Middle frontal gyrus (tissue), 1 donor: ENCODE measurements around the gene CDH9.
A peak's percentile ranks its signal among the peaks of the same experiment; 100 is the strongest.
"Not testable (repeated sequence)": the region's sequence is repeated elsewhere in the genome, so short reads cannot be mapped to it uniquely, and the experiment has no call there.

Experiments used
- DNase-seq: peaks from one replicate; pipeline ENCODE4 v3.0.0-alpha.2; 2015; ENCODE audit warnings: low spot score; ENCODE audit errors: extremely low spot score

CDH9 gene

DNA sequence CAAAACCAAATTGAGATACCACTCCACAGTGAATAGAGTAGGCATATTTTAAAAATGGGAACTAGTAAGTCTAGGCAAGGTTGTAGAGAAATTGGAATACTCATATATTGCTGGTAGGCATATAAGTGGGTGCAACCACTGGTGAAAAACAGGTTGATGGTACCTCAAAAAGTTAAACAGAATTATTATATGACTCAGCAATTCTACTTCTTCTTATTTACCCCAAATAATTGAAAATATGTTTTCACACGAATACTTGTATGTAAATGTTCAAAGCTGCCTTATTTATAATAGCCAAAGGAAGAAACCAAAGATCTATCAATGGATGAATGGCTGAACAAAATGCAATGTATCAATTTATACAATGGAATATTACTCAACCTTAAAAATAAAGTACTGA is 79.1 kb downstream of the CDH9 start:
- no peak for DNase-seq

DNA sequence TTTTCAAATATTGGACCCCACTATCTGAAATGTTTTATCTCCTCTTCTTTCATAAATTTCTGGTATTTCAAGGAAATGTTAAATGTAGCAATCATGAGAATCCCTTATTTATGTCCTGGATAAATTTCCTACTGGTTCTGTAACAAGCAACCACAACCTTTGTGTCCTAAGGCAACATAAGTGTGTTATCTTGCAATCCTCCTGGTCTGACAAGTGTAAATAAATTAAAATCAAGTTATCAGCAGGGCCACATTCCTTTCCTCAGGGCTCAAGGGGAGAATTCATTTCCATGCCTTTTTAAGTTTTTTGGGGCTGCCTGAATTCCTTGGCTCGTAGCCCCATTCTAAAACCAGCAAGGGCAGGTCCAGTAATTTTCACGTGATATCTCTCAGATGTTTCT is 83.2 kb downstream of the CDH9 start:
- DNase-seq, result no peak

DNA sequence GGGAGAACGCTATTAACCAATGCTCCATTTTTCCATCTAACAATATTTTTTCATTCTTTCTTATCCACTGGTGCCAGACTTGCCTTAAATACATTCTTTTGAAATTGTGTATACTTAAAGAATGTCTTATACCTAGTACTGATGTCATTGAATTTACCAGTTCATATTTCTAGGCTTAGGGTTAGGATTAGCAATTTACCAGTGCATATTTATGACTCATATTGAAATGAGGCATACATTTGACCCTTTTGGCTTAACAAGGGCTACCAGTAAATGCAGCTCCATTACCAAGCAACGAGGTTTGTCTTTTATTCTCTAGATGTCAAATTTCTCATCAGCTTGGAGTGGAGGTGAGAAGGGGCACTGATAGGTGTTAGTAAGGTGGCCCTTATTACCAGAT is 89.5 kb downstream of the CDH9 start:
- DNase-seq, result no peak

DNA sequence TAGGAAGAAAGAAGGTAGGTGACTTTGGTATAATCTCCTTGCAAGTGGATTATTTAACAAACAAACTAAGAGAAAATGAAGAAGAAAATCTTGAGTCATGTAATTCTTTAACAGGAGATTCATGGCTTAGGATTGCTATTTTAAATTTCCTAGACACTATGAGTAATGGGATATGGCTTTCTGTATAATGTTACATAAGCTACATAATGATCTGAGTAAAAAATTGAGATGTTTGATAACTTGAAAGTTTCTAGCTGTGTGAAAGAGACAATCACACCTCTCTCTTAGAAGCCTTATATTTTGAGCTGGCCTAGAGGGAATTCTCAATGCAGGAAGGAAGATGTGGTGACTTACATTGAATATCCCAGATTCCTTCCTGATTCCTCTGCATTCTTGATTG is 92.5 kb downstream of the CDH9 start:
- no peak for DNase-seq

DNA sequence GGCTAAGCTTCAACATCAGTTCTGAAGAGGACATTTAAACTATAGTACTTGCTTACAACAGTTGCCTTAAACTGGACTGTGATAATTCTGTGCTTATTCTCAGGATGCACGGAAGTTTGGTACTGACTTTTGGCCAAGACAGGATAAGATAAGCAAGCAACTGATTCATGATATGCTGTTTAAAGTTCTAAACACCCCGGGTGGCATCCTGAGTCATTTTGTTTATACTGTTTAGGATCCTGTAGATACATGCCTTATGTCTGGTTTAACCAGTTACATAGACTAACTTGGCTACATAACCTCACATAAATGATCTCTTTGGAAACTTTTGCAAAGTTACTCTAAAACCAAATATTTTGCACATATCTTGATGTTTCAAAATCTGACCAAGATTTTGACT is 95.9 kb downstream of the CDH9 start:
- no peak for DNase-seq

DNA sequence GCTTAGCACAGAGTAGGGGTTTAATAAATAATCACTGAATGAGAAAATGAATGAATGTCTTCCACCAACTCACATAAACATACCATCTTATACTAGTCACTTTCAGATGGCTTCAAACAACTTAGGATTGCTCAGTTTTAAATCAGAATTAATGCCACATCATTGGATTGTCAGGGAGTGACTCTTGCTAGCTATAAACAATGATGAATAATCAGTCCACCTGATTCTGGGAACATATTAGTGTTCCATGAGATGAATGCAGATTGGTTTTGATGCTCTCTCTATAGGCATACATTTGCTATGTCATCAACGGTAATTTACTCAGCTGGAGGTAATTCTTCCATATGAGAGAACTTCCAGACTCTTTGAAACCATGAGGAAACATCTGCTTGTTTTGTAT is 97.4 kb downstream of the CDH9 start:
- DNase-seq, result no peak

DNA sequence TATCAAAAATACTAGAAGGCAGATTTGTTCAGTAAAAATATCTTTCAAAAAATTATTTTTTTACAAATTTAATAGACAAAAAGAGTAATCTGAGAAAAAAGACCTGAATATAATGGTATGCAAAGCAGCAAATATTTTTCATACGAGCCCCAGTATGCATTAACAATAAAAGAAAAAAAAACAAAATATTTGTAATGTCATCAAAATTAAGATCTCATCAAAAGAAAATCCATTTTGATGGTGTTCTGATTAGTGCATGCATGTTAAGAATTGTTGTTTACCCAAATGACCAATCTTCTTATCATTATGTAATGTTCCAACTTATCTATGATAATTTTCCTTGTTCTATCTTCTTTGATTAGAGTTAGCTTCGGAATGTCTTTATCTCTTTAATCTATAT is 106.1 kb downstream of the CDH9 start:
- no peak for DNase-seq

DNA sequence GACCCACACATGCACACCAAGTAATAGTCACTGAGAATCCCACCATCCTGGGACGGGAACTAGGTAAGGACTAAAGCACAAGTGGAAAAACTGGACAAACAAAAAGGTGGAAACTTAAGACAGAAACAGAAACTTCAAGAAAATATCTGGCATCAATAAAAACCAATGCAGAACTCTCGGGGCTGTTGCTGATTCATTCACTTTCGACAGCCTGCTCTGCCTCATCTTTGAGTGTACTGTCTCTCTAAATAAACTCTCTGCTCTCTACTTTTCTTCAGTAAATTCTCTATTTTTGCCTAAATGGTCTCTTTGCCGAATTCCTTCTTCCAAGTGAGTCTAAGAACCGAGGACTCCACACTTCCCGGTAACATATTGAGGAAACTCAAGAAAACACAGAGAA is 116.9 kb downstream of the CDH9 start:
- DNase-seq, result no peak

DNA sequence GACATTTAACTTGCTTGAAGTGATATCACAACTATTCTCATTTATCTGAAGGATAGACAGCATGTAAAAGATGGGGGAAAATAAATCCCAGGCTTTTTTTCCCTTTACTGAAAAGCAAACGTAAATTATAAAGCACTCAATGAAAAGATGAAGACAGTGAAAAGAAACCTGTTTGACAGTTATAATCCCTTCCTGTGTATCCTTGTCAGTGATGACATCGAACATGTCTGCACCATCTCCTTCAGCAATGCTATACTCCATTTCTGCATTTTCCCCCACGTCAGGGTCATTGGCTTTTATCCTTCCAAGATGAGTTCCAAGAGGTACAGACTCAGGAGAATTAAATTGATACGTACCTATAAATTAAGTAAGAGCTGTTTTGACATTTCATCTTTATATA is 134.9 kb downstream of the CDH9 start:
- no peak for DNase-seq

DNA sequence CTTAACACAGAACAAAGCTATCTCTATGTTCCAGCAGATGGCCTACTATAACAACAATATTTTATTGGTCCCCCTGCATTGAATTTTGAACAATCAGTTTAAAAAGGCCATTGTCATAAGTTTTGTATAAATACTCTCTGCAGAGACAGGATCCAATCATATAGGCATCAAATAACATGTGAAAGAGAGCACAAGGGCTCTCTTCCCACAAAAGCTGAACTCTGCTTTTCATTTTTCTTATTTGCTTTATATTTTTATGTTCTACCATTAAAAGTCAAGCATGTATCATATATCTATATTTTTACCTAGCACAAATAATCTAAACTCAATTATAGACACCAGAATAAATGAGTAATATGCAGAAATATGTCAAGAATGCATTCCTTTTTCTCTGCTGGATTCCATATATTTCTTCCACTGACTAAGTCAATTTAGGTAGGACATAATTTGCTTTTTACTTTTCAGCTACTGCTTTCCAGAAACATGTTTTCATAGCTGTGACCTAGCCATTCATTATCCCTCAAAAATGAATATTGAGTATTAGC is 143.6 kb downstream of the CDH9 start:
- no peak for DNase-seq

DNA sequence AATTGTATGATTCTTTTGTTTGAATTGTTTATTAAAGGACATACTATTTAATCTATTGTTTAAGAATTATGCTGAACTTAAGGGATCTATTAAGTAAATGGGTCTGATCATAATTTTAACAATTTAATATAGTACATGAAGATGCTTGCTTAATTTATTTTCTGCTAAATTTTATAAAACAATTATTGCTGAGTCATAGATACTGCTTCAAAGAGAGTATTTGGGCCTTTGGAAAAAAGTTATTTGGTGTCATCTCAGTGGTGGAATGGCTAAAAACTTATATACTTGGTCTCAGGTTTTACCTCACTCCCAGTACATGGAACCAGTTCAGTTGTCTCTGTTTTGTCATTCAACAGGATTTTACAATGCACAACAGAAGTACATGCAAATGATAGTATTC is 145.3 kb downstream of the CDH9 start:
- no peak for DNase-seq

DNA sequence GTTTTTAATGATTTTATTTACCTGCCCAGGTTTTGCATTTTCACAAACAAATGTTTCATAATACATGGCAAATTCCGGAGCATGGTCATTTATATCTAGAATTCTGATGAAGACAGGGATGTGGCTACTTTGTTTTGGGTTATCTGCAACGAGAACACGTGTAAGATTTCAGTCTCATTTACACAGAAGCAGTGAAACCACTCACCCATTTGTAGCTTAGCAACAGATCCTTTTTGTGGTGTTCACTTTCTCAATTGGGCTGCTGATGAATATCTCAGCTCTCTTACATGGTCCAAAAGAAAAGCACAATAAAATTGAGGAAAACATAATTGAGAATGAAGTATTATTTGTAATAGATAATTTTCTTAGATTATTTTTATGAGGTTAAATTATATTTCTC is 148.6 kb downstream of the CDH9 start:
- DNase-seq, result no peak

DNA sequence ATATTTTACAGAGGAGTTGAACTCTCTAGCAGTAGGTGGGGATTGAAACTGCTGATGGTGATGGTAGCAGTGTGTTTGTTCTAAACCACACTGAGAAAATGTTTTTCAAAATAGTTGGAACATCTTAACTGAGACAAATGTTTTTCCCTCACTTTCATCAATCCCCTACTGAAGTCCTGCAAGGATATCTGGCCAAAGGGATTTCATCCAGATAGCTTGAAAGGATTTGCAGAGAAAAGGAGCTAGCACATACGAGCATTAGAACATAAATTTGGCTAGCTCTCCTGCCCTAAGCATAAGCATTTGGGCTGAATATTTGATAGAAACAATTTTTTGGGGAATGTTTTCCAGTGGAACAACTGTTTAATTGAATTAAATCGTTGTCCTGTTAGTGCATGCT is 153.9 kb downstream of the CDH9 start:
- DNase-seq, result peak; percentile 18

DNA sequence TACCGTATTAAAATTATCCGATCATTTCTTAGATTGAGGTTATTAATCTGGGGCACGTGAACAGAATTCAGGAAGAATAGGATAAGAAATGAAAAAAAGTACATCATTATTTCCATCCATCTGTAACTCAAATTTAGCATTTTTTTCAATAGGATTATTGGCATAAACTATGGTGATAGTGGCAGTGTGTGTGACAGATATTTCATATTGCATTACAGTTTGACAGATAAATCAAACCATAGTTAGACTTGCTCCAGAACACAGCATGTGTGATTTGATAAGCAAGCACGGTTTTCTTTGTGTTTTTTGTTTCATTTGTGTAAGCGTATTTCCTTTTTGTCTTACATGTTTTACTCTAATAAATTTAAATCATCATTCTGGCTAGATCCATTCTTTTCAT is 155.0 kb downstream of the CDH9 start:
- no peak for DNase-seq

DNA sequence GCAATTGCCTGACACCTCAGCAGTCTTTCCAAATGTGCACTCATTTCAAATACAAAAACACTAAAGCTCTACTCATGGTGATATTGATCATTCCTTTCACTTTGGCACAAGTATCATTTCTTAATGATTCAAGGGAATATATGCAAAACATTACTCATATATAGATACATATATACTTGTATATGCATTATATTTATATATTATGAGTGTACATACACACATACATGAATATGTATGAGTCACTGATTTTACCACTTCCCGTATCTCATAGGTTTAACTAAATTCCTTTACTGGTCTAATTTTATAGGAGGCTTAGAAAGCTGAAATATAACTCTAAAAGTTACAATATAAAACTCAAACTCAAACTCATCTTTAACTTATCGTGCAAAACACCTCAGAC is 156.5 kb downstream of the CDH9 start:
- no peak for DNase-seq

DNA sequence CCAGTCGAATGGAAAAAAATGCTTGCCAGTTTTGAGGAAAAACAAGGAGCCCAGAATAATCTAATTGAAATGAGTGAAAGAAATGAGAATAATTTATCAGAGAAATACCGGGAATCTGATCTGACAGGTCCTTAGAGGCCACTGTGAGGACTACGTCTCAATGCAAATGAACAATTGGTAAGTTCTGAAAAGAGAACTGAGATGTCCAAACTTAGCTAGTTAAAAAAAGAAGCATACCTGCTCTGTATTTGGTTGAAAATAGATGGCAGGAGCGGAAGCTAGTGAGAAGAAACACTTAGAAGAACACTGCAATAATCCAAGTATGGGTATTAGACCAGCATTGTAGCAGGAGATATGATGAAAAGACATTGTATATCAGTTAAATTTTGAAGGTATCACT is 161.2 kb downstream of the CDH9 start:
- DNase-seq, result no peak

DNA sequence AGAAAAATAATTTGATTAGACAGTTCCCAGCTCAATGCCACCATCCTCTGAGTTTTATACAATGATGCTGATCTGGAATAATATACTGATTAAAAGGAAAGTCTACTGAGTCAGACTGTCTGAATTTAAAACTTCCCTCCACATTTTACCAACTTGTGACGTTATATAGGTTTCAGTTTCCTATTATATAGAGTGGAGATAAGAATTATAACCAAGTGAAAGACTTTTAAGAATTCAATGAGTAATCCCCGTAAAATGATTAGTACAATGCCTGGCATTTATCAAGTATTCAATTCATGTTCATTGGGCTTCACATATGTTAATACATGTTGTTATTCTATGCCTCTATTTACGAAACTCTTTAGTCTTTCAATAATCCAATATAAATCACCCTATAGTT is 166.0 kb downstream of the CDH9 start:
- DNase-seq, result no peak

DNA sequence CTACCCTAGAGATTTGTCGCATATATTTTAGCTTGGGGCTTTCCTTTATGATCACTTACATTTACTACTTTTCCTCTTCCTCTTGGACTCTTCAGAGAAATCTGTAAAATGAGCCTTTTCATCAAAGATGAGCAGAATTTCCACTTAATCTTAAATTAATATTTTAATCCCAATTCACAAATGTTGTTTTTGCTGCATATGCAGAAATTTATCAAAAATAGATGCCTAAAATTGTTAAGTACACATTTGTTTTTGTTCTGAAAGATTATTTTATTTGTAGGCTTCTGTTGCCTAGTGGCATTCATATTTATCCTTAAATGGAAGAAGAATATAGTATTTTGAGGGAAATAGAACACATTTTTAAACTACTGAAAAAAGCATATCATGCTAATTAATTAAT is 168.6 kb downstream of the CDH9 start:
- no peak for DNase-seq

DNA sequence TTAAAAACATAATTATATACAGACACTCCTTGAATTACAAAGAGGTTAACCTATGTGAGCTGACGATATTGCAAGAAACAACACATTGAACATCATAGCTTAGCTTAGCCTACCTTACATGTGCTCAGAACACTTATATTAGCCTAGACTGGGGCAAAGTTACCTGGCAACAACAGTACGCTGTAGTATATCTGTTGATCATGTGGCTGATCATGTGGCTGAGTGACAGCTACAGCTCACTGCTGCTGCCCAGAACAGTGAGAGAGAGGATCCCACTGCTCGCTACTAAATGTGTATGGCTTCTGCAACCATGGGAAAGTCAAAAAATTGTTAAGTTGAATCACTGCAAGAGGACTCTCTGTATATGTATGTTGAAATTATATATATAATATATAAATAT is 169.9 kb downstream of the CDH9 start:
- no peak for DNase-seq

DNA sequence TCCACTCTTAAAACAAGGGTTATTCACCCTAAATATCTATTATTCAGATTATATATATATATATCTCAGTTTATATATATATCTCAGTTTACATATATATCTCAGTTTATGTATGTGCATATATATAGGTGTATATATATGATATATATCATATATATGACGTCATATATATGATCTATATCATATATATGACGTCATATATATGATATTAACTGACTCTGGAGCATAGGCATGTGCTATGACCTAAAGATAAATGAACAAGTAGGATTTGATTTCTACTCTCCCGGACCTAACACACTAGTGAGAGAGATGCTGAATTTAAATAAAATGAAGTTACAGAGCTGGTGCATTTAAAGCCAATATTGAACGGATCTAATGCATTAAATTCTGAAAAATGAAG is 174.3 kb downstream of the CDH9 start:
- DNase-seq, result no peak

DNA sequence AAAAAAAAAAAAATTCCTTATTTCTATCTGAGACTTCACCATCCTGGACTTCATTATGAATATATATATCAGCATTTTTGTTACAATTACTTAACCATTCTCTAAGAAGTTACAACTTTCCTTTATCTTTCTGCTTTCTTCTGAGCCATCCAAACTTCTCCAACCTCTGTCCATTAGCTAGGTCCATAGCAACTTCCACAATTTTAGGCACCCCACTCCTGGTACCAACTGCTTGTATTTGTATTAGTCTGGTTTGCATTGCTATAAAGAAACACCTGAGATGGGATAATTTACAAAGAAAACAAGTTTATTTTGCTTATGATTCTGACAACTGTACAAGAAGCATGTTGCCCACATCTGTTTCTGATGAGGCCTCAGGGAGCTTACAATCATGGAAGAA is 182.1 kb downstream of the CDH9 start:
- DNase-seq, result no peak

DNA sequence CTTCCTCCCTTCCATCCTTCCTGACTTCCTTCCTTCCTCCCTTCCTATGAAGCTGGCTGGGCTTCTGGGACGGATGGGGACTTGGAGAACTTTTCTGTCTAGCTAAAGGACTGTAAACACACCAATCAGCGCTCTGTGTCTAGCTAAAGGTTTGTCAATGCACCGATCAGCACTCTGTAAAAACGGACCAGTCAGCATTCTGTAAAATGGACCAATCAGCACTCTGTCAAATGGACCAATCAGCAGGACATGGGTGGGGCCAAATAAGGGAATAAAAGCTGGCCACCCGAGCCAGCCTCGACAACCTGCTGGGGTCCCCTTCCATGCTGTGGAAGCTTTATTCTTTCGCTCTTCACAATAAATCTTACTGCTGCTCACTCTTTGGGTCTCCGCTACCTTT is 185.9 kb downstream of the CDH9 start:
- DNase-seq, result not testable (repeated sequence)

DNA sequence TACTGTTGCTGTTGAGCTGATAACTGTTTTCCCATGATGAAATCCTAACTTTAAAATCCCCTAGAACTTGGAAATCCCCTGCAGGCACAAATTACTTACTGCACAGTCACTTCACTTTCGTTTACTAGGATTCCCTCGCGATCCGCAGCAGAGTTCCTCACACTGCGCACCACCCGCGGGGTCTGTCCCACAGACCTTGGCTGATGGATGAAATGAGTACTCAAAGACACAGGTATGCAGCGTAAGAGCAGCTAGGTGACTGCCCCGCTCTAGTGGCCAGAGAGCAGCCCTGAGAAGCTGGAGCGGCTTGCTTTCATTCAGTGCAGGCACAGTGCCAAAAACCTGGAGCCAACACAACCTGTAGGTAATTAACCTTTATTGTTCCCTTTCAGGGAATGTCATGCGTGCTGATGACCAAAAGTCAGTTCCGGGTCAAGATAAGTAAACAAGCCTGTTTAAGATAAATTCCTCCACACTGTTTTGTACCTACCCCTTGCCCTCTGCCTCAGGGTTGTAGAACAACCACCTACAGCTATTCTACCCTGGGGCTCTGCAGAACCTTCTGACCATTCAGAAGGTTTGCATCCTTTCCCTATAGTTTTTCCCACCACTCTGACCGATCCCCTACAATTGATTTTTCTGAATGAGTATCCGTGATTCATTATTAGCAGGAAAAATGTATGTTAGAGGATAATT is 191.2 kb downstream of the CDH9 start:
- DNase-seq, result no peak

DNA sequence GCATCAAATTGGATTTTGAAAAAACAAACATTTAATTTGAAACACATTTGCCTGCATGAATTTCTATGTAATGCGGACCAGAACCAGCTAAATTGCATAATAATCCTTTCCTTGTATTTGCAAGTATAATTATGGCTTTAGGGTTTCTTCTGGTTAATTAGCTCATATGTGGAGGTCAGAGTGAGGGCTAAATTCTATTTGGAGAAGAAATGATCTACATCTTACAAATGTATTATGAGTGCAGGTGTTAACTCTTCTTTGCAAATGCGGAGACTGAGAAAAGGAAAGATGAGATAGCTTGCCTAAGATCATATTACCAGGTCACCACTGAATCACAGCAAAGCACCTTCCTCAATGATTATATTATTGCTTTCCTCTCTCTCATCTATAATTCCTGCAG is 194.7 kb downstream of the CDH9 start:
- DNase-seq, result no peak
